ENCODE data around the gene STAC.

STAC gene

DNA sequence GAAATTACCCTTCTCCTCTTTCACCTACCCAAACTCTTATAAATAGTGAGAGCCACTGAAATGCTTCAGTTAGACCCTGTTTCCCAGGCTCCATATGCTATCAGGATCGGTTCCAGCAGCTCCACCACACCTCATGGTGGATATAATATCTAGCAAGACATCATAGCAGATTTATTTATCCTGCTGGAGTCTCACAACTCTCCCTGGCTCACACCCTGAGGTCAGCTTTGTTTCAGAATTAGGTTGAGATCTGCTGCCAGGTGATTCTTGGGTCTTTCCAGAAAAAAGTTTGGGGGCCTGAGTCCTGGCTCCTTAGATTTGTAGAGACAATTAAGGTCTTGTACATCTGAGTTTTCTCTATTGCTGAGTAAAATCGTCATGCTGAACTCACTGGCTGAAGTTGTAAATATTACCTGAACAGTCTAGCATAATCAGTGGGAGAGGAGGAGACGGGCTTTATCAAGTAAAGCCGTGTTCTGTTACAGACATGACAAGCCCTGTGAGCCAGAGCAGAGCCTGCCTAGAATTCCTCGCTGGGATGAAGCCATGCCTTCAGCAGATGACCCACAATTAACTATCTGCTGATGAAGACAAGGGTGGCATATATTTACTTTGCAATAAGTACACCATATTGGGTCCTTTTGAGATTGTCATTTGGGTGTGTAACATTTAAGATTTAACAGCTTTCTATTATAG lies 131.6 kb downstream of the STAC start:
- ChIA-PET POLR2A (interaction anchor here (1.4 kb wide), 1 partner anchor 166 kb away, joined by 3 read pairs; no protein-coding TSS in a partner anchor), CTCF (interaction anchor here (0.7 to 1.4 kb wide), 2 partner anchors 11 to 15 kb away, joined by 3 read pairs; no protein-coding TSS in a partner anchor)
- TF ChIP-seq, protein P1, sequence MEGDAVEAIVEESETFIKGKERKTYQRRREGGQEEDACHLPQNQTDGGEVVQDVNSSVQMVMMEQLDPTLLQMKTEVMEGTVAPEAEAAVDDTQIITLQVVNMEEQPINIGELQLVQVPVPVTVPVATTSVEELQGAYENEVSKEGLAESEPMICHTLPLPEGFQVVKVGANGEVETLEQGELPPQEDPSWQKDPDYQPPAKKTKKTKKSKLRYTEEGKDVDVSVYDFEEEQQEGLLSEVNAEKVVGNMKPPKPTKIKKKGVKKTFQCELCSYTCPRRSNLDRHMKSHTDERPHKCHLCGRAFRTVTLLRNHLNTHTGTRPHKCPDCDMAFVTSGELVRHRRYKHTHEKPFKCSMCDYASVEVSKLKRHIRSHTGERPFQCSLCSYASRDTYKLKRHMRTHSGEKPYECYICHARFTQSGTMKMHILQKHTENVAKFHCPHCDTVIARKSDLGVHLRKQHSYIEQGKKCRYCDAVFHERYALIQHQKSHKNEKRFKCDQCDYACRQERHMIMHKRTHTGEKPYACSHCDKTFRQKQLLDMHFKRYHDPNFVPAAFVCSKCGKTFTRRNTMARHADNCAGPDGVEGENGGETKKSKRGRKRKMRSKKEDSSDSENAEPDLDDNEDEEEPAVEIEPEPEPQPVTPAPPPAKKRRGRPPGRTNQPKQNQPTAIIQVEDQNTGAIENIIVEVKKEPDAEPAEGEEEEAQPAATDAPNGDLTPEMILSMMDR (IDR thresholded peaks at IDR 0.05; ENCODE audit: insufficient read depth, low read length, missing control alignments) = no peak
- DNase-seq (ENCODE audit: low read depth, low spot score) = no peak
- H3K4me3 ChIP-seq (ENCODE audit: low read depth, low read length) = no peak overlapping the region

DNA sequence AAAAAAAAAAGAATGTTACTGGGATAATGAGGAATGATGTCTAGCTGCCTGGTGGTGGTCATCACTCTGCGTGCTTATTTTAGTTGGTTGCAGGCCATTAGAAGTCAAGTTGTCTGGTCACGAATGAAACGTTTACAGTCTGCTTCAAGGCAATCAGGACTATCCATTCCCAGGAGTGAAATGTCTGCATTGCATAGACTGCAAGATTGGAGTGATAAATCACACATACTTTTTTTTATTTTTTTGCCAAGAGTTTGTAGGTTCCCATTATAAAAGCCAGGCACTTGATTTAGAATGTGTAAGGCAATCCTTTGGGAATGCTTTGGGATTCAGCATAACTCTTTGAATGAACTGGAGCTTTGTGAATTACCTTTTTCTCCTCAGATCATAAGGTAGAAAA lies 132.3 kb downstream of the STAC start:
- no peak overlapping the region for H3K4me3 ChIP-seq (ENCODE audit: low read depth, low read length)
- ChIA-PET POLR2A (interaction anchor here (1.4 kb wide), 1 partner anchor 165 kb away, joined by 3 read pairs; no protein-coding TSS in a partner anchor), CTCF (interaction anchor here (0.7 to 1.4 kb wide), 3 partner anchors 12 to 28 kb away, joined by 3 to 4 read pairs (median 3); no protein-coding TSS in a partner anchor)
- DNase-seq (ENCODE audit: low read depth, low spot score) = peak; percentile 79
- TF ChIP-seq, protein P1 (IDR thresholded peaks at IDR 0.05; ENCODE audit: insufficient read depth, low read length, missing control alignments) = no peak

DNA sequence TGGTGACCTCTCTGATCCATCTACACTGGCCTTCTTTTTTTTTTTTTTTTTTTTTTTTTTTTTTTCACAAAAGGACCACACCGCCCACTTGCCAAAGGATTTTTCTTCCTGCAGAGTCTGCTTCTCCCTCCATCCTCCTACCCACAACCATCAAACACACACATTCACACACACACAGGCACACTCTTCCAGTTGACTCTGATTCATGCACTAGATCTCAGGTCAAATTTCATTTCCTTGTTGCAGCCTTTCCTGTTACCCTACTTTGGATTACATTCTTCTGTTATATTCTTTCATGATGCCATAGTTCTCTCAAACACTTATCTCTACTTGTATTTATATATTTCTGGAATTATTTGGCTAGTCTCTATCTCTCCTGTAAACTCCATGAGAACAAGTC lies 133.9 kb downstream of the STAC start:
- CTCF ChIA-PET = no interaction called here
- DNase-seq (ENCODE audit: low read depth, low spot score) = no peak
- H3K4me3 ChIP-seq (ENCODE audit: low read depth, low read length) = no peak overlapping the region
- POLR2A ChIA-PET = no interaction called here
- TF ChIP-seq, protein P1 (IDR thresholded peaks at IDR 0.05; ENCODE audit: insufficient read depth, low read length, missing control alignments) = no peak

DNA sequence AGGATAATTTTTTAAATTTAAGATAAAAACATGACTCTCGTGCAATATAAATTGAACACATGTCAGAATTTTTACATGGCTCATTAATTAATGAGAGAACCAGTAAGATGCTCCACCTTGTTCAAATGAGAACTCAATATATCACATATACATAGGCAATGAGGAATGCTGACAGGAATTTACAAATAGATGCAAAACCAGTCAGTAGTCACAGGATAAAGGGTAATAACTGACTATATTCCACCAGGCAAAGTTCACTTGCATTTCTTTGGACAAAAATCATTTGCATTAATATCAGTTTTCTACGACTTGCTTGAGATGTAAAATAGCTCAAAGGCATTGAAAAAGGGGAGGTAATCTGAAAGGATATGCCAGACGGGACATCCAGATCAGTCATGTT lies 139.4 kb downstream of the STAC start:
- CTCF ChIA-PET = no interaction called here
- no peak for DNase-seq (ENCODE audit: low read depth, low spot score)
- no peak overlapping the region for H3K4me3 ChIP-seq (ENCODE audit: low read depth, low read length)
- TF ChIP-seq, protein P1 (IDR thresholded peaks at IDR 0.05; ENCODE audit: insufficient read depth, low read length, missing control alignments) = no peak
- POLR2A ChIA-PET = no interaction called here

DNA sequence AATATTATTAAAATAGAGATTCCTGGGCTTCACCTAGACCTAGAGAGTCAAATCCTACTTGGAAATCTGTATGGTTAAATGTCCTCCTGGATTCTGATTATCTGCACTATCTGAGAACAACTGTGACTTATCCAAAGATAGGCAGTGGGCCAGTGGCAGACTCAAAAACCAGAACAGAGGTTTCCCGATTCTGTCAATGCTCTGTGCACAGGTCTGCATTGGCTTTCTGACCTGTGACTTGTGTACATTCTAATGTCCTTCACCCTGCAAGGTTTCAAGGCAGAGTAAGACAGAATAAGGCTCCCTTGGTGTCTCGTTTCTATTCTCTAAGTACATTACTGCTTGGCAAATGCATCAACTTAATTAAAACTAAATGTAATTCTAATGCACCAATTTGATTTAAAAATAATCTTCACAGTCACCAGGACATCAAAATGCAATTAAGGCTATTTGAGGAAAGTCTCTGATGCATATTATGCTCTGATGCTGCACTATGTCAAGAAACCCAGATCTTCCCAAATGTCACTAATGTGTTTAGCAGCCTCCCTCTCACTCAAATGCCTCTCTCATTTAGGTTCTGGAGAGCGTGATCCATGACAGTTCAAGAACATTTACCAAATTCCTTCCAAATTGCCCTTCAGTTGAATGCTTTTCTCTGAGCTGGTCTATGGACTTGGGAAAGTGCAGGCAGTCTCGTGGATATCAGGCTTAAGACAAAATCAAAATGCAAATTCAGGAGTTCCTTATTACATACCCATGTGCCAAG lies 140.1 kb downstream of the STAC start:
- DNase-seq (ENCODE audit: low read depth, low spot score) = no peak
- TF ChIP-seq, protein P1 (IDR thresholded peaks at IDR 0.05; ENCODE audit: insufficient read depth, low read length, missing control alignments) = no peak
- ChIA-PET CTCF (no interaction called here), POLR2A (no interaction called here)
- H3K4me3 ChIP-seq (ENCODE audit: low read depth, low read length) = no peak overlapping the region

DNA sequence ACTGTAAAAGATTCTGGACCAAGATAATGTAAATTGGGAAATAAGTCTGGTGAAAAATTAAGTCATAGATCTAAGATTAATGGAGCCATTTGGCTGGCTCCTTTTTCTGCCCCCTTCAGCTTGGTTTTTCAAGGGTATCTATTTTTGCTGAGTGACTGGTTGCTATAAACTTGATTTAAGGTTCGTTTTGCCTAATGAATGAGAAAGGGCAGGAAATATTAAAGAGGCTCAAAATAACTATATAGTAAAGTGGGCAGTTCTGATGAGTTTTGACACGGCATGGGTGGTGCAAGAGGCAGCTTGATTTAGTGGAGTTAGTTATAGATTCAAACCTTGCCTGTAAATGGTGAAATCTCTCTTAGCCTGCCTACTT lies 140.7 kb downstream of the STAC start:
- POLR2A ChIA-PET = no interaction called here
- DNase-seq (ENCODE audit: low read depth, low spot score) = no peak
- CTCF ChIA-PET = no interaction called here
- TF ChIP-seq, protein P1 (IDR thresholded peaks at IDR 0.05; ENCODE audit: insufficient read depth, low read length, missing control alignments) = no peak
- H3K4me3 ChIP-seq (ENCODE audit: low read depth, low read length) = no peak overlapping the region
